ENCODE measurements around the gene SMARCD1.

GRCh38 chr12:50050119-50050385, 35.1 kb upstream of the SMARCD1 start:
- TF ChIP-seq CTCF (IDR thresholded peaks at IDR 0.05) (no peak), POLR2A (IDR thresholded peaks at IDR 0.05) (no peak)
